LHCN-M2 (cell line): Measurements from ENCODE around the gene AGPAT2. TPM values are rescaled to one million over a fixed set of nuclear protein-coding genes. Genes with fewer than 3 reads are reported as not detected.
"Not testable (repeated sequence)": the region's sequence is repeated elsewhere in the genome, so short reads cannot be mapped to it uniquely, and the experiment has no call there.

Source experiments
- DNase-seq: peaks from one replicate; pipeline ENCODE4 v3.0.0-alpha.2; 2012; ENCODE audit warnings: low read depth
- total RNA-seq: library from RNA; depleted of rRNA; stranded (reverse); fragments of >200 nt; gene quantifications from 2 replicates; pipeline ENCODE4 v1.2.3, GENCODE V29; 2014

Gene AGPAT2
- total RNA-seq, 1 experiment from 2014 or later = 36.2 TPM

DNA sequence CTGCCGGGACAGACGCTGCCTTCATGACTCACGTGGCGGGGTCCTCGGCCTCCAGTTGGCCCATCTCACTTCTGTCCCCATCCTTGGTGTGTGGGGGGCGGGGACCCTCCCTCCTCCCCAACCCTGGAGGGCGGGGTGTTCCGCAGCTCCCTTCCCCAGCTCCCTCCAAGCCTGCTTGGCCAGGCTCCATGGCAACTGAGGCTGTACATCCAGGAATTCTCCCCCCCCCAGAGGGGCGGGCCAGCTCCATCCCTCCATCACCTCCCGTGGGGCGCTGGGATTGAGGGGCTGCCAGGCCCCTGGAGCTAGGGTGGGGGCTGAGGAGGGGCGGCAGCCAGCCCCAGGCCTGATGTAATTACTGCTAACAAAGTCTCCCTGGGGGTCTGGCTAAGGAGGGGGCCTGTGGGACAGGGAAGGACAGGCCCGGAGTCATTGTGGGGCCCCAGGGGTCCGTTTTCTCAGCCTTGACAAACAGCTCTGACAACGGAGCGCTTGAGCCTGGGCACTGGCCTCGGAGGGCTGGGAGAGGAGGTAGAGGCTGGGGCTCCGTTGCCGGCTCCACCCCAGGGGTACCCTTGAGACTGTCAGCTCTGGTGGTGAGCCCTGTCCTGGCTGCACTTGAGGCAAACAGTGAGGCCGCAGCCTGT is 33.1 kb upstream of the AGPAT2 start:
- DNase-seq = no peak

- no peak for DNase-seq
Observed at GRCh38 chr9:136719195-136719880, 32.1 kb upstream of the AGPAT2 start.

DNA sequence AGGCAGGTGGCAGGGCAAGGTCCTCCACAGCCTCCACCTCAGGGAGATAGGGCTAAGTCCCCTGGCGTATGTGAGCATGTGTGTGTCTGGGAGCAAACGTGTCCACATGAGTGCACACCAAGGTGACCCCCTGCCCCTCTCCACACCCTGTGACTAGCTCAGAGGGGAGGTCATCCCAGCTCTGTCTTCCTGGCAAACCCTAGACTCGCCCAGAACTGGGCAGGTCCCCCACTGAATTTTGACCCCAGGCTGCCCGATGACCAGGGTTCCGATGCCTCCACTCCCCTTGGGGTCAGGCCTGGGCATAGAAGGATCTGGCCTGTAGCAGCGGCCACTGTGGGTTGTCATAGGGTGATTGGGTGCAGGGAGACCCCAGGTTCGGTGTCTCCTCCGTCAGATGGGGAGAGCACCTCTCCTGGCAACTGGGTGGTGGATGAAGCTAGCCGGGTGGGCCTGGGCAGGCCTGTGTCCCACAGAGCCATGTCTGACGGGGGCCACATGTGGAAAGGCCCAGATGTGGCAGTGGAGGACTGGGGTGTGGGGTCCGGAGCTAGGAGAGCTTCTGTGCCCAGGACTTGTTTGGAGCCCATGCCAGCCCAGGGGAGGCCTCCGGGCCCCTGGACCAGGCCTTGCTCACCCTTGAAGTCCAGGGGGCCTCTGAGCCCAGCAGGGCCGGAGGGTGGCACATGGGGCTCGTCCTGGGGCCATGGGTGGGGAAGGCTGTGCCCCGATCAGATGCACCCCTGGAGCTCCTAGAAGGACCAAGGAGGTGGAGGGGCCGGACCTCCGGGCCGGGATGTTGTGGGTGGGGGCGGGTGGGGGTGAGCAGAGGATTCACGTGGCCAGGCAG is 31.3 kb upstream of the AGPAT2 start:
- no peak for DNase-seq

GRCh38 chr9:136717399-136717798 is 30.1 kb upstream of the AGPAT2 start:
- DNase-seq = no peak

- DNase-seq = no peak
Observed at GRCh38 chr9:136714893-136715274, 27.6 kb upstream of the AGPAT2 start.

- DNase-seq = no peak
Observed at GRCh38 chr9:136714096-136714892, 27.0 kb upstream of the AGPAT2 start.

DNA sequence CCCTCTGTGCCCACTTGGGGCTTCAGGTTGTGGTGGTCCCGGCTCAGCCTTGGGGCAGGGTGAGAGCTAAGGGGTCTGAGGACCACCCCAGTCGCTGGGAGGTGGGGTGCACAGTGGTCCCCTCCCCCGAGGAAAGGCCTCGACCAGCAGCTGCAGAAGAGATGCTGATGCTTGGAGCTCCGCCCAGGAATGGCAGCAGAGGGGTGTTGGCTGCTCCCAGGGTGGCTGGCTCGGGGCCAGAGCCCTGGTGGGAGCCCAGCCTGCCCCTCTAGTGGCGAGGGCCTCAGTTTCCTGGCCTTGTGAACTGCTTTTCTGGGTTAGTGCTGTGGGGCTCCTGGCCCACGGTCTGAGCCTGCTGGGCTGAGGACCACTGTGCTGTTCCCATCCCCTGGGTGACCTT is 26.3 kb upstream of the AGPAT2 start:
- no peak for DNase-seq

DNA sequence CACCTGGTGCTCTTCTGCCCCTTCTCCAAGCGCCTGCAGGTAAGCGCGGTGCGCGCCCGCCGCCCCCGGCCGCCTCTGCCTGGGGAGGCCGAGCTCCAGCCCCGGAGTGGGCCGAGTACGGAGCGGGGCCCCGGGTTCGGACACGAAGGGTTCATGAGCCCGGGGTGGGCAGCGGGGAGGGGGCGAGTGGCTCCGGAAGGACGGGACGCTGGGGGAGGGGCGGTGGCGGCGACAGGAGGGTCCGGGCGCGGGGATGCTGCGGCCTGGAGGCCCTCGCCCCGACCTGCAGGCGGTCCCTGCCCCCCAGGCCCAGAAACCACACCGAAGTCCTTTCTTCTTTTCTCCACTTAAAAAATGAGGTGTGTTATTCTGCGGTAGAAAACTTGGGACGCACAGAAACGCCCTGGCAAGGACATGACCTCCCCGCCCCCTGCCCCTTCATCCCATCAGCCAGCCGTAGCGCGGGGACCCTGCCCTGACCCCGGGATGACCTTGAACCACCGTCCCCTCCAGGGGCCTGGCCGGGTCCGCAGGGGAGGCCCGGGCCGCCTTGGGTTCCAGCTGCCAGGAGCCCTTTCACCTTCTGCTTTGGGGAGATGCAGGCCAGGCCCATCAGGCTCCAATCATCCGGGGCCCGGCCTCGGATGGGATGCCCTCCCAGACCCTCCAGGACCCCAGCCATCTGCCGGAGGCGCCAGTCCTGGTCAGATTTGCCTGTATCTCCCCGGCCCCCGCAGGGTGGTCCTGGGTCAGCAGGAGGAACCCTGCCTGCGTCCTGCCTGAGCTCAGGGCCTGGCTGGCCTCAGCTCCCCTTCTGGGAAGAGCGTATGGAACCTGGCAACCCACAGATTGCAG is 25.7 kb upstream of the AGPAT2 start:
- DNase-seq = no peak

DNA sequence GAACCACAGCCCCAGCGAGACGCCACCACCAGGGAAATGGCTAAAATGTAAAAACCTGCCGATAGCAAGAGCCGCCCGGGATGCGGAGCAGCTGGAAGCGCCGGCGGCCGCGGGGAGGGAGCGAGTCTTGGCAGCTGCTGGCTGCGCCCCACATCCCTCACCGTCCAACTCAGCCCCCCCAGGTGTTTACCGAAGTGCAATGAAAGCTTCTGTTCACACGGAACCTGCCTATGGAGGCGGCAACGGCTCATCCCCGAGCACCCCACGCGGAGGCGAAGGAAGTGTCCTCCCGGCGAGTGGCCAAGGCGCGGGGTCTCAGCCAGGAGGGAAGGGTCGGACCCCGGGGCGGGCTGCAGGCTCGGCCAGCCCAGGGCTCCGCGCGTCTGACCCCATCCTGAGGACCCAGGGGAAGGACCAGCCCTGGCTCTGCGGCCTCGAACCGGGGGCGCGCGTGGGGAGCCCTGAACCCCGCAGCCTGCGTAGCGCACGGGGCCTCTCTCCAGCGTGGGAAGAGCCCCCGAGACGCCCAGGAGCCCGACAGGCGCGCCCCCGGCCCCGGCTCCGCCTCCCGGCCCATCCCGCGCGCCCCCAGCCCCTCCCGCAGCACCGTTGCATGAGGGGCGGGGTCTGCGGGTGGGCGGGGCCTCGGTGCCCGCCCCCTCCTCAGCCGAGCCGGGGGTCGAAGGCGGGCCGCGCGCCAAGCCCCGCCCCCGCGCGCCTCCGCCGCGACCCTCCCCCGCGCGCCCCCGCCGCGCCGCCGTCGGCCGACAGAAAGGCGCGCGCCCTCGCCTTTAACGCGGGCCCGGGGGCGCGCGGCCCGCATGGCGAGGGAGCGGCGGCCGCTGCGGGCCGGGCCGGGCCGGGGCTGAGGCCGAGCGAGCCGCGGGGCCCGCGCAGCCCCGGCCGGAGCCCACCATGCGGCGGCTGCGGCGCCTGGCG is 24.8 kb upstream of the AGPAT2 start, which contains the start of gene DIPK1B:
Gene DIPK1B (plus strand): TSS at position 822 of the 939 bp plus-strand sequence. CDS start 94 bp downstream, at position 916.
- no peak for DNase-seq

GRCh38 chr9:136711219-136711648 is 24.0 kb upstream of the AGPAT2 start:
- not testable (repeated sequence) for DNase-seq

DNA sequence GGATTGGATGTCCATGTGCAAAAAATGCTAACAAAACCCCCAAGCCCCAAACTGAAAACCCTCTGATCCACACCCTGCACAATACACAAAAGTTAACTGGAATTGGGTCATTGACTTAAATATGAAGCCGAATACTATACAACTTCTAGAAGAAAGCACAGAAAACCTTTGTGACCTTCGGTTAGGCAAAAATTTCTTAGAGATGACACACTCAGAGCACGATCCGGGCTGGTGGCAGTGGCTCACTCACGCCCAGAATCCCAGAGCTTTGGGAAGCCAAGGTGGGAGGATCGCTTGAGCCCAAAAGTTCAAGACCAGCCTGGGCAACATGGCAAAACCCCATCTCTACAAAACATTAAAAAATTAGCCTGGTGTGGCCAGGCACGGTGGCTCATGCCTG is 23.3 kb upstream of the AGPAT2 start:
- no peak for DNase-seq

GRCh38 chr9:136709454-136710109 is 22.3 kb upstream of the AGPAT2 start:
- DNase-seq = no peak

DNA sequence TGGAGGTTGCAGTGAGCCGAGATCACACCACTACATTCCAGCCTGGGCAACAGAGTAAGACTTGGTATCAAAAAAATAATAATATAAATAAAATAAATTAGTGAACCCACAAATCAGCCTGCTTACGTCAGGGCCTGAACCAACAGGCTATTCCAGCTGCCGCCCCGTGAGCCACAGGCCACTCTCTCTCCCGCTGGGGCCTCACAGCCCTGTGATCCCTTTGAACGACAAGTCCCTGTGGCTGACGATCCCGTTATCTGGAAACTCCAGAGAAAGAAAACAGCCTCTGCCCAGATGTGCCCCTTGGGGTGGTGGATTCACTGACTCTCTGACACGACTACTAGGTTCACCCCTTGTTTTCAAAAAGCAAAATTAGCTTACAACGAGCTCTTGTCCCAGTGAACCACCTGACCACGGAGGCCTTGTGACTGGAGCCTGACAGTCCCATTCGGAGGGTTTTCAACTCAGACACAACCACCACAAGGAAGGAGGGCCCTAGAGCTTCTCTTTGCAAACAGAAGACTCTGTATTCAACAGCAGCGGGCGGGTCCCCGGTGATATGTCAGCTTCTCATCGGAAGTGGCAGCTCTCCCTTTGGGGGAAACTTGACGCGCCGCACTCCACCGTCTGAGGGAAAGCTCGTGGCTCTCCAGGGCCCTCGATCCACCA is 20.7 kb upstream of the AGPAT2 start:
- no peak for DNase-seq

- no peak for DNase-seq
Observed at GRCh38 chr9:136707011-136707410, 19.8 kb upstream of the AGPAT2 start.

DNA sequence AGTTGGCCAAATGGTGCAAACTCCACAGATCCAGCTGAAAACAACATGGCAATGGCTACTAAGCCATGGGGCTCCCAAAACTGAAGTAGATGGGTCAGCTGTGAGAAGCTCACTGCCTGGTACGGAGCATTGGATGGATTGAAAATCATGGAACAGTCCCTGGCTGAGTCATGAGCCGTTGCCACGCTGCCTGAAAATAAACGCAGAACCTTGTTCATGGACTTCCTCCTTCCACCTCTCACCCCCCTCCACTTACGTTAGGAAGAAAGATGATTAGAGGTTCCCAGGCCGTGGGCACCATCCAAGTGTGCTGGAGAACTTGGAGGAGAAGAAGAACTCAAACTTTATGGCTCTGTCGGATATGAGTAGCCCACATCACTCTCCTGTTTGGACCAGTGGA is 18.3 kb upstream of the AGPAT2 start:
- no peak for DNase-seq

DNA sequence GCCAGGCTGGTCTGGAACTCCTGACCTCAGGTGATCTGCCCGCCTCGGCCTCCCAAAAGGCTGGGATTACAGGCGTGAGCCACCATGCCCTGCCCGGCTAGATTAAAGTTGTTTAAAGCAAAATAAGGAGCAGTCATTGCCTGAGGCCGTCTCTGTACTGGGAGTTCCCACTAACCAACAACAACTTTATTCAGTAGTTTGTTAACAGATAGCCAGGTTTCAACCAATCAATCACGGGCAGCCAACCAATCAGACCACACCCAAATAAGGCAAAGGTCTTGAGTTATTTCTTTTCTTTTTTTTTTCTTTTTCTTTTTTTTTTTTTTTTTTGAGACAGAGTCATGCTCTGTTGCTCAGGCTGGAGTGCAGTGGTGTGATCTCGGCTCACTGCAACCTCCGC is 17.5 kb upstream of the AGPAT2 start:
- not testable (repeated sequence) for DNase-seq

- no peak for DNase-seq
Observed at GRCh38 chr9:136703276-136703860, 16.1 kb upstream of the AGPAT2 start.

DNA sequence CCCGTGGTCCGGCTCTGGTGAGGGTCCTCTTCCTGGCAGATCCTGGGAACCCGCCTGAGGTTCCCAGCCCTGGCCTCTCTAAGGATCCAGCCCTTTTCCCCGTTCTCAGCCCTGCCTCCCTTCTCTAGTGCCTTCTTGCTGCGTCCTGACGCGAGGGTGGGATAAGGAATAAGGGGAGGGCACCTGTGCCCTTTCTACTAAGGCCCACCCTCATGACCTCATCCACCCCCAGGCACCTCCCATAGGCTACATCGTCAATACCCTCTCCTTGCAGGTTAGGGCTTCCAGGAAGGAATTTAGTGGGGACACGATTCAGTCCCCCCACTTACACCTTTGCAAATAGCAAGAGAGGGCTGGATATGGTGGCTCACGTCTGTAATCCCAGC is 14.4 kb upstream of the AGPAT2 start:
- no peak for DNase-seq
